ENCODE data around the gene KLK8.
"Not testable (repeated sequence)": the region's sequence is repeated elsewhere in the genome, so short reads cannot be mapped to it uniquely, and the experiment has no call there.

Gene KLK8

DNA sequence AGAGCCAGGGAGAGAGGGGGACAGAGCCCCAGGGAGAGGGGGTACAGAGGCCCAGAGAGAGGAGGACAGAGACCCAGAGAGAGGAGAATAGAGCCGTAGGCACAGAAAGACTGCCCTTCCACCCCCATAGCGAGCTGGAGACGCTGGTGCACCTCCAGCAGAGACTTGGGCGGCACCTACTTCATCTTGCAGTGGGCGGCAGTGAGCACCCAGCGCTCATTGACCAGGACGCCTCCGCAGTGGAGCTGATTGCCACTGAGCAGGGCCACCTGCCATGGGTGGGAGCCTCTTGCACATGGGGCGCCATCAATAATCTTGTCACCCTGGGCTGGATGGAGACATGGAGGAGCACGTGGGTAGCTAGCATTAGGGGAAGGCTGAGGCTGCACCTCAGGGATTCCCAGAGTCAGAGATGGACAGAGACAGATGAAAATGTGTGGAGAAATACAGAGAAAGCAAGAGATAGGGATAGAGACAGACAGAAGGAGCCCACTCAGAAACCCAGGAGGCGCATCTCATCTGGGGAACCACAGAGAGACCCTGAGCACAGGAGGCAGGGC, 19.7 kb downstream of the KLK8 start:
- no peak for DNase-seq

DNA sequence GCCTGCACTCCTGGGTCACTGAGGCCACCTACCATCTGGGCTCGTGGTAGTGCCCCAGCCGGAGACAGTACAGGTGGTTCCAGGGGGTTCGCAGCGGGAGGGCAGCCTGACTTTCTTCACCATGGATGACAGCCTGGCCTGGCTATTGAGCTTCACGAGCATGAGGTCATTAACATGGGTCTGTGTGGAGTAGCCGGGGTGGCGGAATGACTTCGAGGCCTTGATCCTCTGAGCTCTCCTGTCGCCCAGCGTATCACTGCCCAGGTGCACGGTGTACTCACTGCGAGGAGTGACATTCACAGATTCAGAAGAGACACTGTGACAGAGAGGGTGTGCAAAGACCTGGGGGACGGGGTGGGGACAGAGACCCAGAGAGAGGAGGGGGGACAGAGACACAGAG, 21.2 kb downstream of the KLK8 start:
- DNase-seq, result no peak

GRCh38 chr19:50979758-50980157, 21.6 kb downstream of the KLK8 start:
- no peak for DNase-seq

GRCh38 chr19:50978772-50979390, 22.5 kb downstream of the KLK8 start:
- no peak for DNase-seq

DNA sequence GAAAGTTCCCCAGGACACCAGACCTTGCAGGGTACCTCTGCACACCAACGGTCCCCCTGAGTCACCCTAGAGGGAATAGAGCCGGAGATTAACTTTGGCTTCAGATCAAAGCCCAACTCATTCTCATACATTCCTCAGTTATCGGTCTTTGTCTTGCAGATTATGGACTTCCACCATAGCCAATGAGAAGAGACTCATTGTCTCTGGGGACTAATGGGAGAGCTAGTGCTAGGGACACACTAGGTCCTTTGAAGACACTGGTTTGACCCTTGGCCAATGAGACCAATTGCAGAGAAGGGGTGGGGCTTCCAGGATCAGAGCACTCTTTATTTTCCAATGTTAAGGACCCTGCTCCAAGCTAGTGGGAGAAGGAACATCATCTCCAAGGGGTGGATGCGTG, 23.8 kb downstream of the KLK8 start:
- DNase-seq, result no peak

DNA sequence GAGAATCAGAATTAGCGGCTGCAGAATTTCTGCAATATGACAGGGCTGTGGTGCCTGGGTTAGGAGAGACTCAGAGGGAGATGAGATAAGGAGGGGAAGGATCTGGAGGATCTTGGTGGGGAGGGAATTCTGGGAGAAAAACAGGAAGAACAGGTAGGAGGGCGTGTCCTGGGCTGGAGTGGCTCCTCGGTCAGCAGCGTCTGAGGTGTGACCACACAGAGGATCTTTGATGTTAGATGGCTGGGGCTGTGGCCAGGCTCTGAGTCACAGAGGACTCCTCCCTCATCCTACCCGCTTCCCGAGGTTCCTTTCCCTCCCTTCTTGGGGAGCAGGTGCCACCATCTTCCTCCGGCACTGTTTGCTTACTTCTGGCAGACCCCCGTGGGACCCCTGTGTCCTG, 25.6 kb downstream of the KLK8 start:
- no peak for DNase-seq

- DNase-seq, result no peak
Observed at GRCh38 chr19:50974702-50975556, 26.5 kb downstream of the KLK8 start.

DNA sequence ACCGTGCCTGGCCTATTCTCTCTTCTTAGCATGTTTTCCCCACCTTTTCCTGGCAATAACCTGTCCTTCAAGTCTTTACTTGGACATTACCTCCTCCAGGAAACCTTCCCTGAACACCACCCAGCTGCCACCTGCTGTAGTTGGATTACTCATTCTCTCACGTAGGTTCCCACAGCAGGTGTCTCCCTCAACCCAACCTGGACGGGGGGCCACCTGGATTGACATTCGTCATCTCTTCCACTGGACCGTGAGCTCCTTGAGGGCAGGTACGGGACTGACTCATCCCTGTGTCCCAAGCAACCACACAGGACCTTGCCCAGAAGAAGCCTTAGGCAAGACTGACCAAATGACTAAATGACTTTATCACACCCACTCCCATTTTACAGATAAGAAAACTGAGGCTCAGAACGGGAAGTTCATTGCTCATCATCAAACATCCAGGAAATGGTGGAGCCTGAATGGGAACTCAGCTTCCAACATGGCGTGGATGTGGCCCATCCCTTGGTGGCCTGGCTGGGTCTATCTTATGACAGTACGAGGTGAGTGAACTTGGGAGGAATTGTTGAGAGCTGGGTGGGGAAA, 28.5 kb downstream of the KLK8 start:
- DNase-seq, result no peak

DNA sequence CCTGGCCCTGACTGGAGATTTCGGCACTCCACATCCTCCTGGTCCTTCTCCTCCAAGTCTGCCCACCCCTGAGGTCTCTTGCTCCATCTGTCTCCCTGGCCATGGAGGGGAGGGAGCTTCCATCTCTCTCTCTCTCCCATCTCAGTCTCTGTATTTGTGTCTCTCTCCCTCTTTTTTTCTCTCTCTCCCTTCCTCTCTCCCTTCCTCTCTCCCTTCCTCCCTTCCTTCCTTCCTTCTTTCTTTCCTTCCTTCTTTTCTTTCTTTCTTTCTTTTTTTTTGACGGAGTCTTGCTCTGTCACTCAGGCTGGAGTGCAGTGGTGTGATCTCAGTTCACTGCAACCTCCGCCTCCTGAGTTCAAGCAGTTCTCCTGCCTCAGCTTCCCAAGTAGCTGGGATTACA, 31.6 kb downstream of the KLK8 start:
- DNase-seq, result not testable (repeated sequence)

DNA sequence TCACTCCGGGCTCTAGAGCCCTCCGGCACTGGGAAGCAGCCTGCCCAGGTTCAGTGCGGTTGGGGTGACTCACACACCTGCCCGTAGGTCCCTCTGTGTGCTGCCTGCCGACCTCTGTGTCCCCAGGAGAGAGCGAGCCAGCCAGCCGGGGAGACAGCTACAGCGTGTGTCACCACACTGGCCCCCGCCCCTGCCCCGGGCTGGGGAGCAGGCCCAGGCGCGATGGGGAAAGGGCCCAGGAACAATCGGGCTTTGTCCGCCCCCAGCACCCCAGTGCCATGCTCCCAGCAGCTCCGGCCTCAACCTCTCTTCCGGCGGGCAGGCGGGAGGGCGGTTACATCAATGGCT, 32.0 kb downstream of the KLK8 start, which contains the start of gene KLK6:
TSS of gene KLK6 (minus strand) at position 179 of the 348 bp plus-strand sequence. CDS start 1,487 bp downstream, outside the sequence.
- no peak for DNase-seq

DNA sequence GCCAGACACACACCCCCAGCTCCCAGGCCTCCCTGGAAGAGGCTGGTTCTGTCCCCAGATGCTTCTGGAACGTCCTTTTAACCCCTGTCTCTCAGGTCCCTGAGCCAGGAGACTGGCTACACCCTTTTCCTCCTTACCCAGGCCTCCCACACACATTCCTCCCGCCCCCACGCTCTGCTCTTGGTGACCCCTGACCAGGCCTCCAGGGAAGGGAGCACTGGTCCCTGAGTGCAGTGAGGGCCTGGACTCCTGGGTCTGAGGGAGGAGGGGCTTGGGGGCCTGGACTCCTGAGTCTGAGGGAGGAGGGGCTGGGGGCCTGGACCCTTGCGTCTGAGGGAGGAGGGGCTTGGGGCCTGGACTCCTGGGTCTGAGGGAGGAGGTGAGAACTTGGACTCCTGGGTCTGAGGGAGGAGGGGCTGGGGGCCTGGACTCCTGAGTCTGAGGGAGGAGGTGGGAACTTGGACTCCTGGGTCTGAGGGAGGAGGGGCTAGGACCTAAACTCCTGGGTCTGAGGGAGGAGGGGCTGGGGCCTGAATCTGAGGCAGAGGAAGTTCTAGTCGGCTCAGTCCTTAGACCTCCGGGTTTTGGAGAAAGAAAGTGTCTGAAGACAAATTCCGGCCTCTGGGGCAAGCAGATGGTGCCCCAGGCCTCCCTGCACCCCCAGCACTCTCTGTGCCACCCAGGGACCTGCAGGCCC, 32.5 kb downstream of the KLK8 start:
- no peak for DNase-seq

DNA sequence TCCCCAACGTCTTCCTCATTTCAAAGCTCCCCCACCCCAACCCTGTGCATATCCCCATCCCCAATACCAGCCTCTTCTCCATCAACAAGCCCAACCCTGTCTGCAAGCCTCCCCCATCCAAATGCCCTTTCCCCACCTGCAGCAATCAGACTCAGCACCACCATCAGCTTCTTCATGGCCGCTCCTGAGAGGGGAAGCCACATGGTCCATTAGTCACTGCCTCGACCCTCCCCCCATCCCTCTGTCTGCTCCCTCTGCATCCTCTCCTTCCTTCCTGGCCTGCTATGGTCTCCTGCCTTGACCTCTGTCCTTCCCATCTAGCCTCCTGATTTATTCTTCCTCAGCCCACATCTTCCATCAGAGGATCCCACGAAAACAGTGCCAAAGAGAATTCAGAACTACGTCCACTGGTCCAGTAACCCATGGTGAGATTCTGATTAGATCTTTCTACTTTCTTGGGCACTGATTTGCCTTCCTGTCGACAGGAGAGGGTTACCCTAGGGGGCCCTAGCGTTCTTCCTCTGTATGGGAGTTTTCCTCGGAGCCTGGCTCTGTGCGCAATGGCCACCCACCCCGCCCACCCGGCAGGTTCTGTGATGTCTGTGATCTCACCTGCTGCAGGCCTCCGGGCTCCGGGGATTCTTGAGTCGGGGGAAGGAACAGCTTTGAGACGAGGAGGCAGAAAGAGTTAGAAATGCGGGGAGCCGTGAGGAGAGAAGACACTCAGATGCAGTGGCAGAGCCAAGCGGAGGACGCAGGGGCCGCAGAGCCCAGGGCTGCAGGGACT, 33.3 kb downstream of the KLK8 start:
- no peak for DNase-seq

DNA sequence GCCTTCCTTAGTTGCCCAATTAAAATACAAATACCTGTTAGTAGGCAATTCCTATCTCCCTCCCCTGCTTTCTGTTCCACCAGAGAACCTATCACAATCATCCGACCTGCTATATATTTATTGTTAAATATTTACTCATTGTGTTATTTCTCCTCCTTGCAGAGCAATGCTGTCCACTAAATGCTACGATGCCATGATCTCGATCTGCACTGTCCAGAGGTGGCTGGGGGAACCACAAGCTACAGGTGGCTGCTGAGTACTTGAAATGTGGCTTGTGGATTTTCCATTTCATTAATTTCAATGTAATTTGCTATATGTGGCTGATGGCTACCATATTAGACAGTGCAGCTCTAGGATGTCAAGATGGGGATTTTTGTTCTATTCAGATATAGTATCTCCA, 37.1 kb downstream of the KLK8 start:
- DNase-seq, result no peak

DNA sequence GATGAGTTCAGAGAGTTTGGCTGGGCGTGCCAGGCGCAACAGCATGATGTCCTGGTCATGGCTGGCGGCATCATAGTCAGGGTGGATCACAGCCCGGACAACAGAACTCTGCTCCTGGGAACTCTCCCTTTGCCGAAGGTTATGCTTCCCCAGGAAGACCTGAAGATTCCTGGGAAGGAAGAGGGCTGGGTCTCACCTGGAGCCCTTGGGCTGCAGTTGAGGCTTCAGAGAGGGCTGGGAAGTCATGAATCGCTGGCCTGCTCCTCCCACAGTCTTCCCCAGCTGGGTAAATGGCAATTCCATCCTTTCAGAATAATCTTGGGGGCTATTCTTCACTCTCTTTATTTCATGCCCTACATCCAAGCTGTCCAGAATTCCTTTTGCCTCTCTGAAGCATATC, 38.0 kb downstream of the KLK8 start:
- DNase-seq, result no peak

- no peak for DNase-seq
Observed at GRCh38 chr19:50962245-50962644, 39.2 kb downstream of the KLK8 start.

- DNase-seq, result no peak
Observed at GRCh38 chr19:50959731-50960500, 41.5 kb downstream of the KLK8 start.

GRCh38 chr19:50957587-50957986, 43.8 kb downstream of the KLK8 start:
- DNase-seq, result no peak

DNA sequence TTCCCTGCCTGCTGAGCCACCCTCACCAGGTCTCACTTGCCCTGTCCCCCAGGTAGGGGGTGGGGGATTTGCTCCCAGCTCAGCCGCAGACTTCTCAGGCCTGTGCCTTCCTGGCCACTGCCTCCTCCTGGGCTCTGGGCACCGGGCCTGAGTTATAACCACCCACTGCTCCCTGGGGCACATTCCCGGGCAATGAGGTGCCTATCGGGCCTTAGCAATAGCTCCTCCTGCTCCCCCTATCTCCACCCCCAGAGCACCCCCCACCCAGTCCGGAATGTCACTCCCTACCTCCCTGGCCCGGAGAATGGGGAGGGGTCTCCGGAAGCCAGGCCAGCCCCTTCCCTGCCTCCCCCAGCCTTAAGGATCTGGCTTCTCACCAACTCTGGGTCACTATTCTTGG, 48.5 kb downstream of the KLK8 start, which contains the start of gene KLK5:
TSS of gene KLK5 (minus strand) at position 129 of the 400 bp plus-strand sequence. CDS start 381 bp downstream, outside the sequence.
- DNase-seq, result no peak

- no peak for DNase-seq
Observed at GRCh38 chr19:50949861-50950260, 51.5 kb downstream of the KLK8 start.

DNA sequence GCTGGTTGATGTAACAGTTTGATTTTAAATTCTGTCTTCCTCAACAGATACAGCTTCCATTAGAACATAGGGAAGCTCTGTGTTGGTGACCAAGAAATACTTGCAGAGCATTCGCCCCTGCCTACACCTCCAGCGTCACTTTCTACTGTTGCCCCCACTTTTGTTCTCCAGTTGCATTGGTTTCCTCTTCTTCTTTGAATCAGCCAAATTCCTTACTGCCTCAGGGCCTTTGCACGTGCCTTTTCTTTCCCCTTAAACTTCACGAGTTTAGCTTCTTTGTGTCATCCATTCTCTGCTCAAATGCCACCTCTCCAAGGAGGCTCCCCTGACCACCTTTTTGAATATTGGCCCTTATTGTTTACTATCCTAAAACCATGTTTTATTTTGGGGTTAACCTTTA, 54.3 kb downstream of the KLK8 start:
- DNase-seq, result no peak
